SK-N-SH (cell line): ENCODE measurements around the gene CLEC18B.

Source experiments
- CTCF ChIP-seq: fragments of 200-600 bp; sonication (generic); IDR thresholded peaks from 2 replicates; pipeline ENCODE4 v1.6.1; 2017; ENCODE audit warnings: antibody characterized with exemption, mild to moderate bottlenecking, moderate library complexity
- POLR2AphosphoS5 ChIP-seq: IDR thresholded peaks from 2 replicates; pipeline ENCODE4 v1.6.1; 2012; ENCODE audit warnings: low read depth, low read length

DNA sequence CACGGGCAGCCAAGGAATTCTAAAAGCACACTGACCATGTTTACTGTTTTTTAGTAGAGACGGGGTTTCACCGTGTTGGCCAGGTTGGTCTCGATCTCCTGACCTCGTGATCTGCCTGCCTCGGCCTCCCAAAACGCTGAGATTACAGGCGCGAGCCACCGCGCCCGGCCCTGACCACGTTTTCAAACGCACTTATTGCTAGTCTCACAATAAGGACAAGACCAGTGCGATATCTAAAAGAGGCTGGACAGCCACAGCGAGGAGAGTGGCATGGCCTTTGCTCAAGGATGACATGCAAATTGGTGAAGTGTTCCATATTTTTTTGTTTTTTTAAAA lies 35.0 kb upstream of the CLEC18B start:
- no peak for TF ChIP-seq POLR2AphosphoS5
- TF ChIP-seq CTCF, result no peak
